OCI-LY3 (cell line): ENCODE measurements around the gene PABPN1.

Experiments used
- H2AFZ ChIP-seq: fragments of 200-600, 300-600 bp; shearing (Covaris generic); 2 replicates; pipeline ENCODE4 v1.6.0; 2014; ENCODE audit warnings: antibody characterized with exemption, low read depth, low read length
- H3K27ac ChIP-seq: fragments of 200-600, 300-600 bp; sonication (generic); 2 replicates; pipeline ENCODE4 v1.5.1; 2014; ENCODE audit warnings: mild to moderate bottlenecking, low read length, moderate library complexity, mixed read lengths
- H3K27me3 ChIP-seq: fragments of 200-600, 300-600 bp; sonication (generic); 2 replicates; pipeline ENCODE4 v1.6.1; 2014; ENCODE audit warnings: low read depth, low read length, mixed read lengths
- H3K36me3 ChIP-seq: fragments of 200-600, 300-600 bp; sonication (generic); replicated peaks from 2 replicates; pipeline ENCODE3; 2014; ENCODE audit warnings: low read depth, low read length, mixed read lengths
- H3K4me1 ChIP-seq: fragments of 300-600, 200-600 bp; sonication (generic); 2 replicates; pipeline ENCODE4 v1.6.1; 2014; ENCODE audit warnings: low read length, mixed read lengths
- H3K4me2 ChIP-seq: fragments of 200-600, 300-600 bp; sonication (generic); 2 replicates; pipeline ENCODE4 v1.6.1; 2014; ENCODE audit warnings: low read length, mixed read lengths
- H3K4me3 ChIP-seq: fragments of 300-600, 200-600 bp; sonication (generic); 2 replicates; pipeline ENCODE4 v1.5.1; 2014; ENCODE audit warnings: antibody characterized with exemption, mild to moderate bottlenecking, low read length, moderate library complexity
- H3K79me2 ChIP-seq: fragments of 300-600, 200-600 bp; shearing (Covaris generic); 2 replicates; pipeline ENCODE4 v1.6.1; 2014; ENCODE audit warnings: mild to moderate bottlenecking, low read length, mixed read lengths
- H3K9ac ChIP-seq: fragments of 300-600, 200-600 bp; shearing (Covaris generic); 2 replicates; pipeline ENCODE4 v1.6.0; 2014; ENCODE audit warnings: mild to moderate bottlenecking, low read length, moderate library complexity
- H3K9me3 ChIP-seq: fragments of 200-600, 300-600 bp; shearing (Covaris generic); 2 replicates; pipeline ENCODE4 v1.6.1; 2014; ENCODE audit warnings: low read length, mixed read lengths; ENCODE audit not compliant: insufficient read depth
- H4K20me1 ChIP-seq: fragments of 200-600, 300-600 bp; sonication (generic); 2 replicates; pipeline ENCODE4 v1.6.1; 2016; ENCODE audit warnings: low read length, mixed read lengths; ENCODE audit not compliant: insufficient read depth
- EZH2phosphoT487 ChIP-seq: fragments of 200-600 bp; shearing (Covaris generic); IDR thresholded peaks from 2 replicates; pipeline ENCODE4 v1.6.1; 2018; ENCODE audit warnings: antibody characterized with exemption, mixed run types, low read depth
- TF ChIP-seq, protein P1 (sequence below): fragments of 200-600, 300-600 bp; sonication (generic); IDR thresholded peaks from 2 replicates; pipeline ENCODE4 v1.5.1; 2014; ENCODE audit warnings: antibody characterized with exemption, low read length, low read depth

Gene PABPN1

DNA sequence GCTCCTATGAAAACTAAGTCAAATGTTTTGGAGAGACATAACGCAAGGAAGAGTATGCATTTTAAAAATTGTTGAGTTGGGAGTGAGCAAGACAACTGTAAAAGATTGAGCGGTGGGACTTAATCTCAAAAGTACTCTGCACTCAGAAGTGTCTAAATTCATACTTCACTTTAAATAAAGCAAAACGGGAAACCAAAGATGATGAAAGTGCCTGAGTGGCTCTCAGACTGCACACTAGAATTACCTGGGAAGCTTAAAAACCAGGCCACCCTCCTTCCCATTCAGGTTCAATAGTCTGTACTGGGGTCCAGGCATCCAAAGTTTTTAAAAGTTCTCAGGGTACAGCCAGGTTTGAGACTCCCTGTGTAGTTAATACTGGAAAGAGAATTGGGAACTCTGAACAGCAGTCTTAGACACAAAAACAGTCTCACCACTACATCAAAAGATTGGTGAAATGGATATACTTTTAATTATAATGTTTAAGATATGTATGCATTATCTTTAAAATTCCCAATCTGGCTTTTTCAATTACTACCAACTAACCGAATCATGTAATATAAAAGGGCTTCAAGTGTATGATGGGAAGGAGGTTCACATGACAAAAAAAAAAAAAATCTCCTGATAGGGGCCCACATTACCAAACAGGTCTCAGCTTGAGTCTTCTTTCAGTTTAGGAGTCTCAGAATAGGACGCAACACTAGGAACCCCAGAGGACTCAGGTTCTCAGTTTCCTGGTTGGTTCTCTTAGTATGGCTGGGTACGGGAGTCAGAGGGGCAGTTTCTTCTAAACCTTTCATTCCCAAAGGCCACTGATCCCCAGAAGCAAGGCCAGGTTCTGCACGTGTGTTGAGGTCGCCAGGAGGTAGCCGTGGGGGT, 36.4 kb upstream of the PABPN1 start:
- peaks cover 5% of the 10 kb centered on the region; the same call in 1 of the 2 replicates for H4K20me1 ChIP-seq
- H3K4me1 ChIP-seq, result peaks cover 12% of the 10 kb centered on the region
- H3K4me3 ChIP-seq, result peak overlapping the region; percentile 95
- H3K27ac ChIP-seq, result peak overlapping the region; percentile 63
- H3K4me2 ChIP-seq, result peak overlapping the region; percentile 77
- TF ChIP-seq, protein P1, sequence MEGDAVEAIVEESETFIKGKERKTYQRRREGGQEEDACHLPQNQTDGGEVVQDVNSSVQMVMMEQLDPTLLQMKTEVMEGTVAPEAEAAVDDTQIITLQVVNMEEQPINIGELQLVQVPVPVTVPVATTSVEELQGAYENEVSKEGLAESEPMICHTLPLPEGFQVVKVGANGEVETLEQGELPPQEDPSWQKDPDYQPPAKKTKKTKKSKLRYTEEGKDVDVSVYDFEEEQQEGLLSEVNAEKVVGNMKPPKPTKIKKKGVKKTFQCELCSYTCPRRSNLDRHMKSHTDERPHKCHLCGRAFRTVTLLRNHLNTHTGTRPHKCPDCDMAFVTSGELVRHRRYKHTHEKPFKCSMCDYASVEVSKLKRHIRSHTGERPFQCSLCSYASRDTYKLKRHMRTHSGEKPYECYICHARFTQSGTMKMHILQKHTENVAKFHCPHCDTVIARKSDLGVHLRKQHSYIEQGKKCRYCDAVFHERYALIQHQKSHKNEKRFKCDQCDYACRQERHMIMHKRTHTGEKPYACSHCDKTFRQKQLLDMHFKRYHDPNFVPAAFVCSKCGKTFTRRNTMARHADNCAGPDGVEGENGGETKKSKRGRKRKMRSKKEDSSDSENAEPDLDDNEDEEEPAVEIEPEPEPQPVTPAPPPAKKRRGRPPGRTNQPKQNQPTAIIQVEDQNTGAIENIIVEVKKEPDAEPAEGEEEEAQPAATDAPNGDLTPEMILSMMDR, result no peak
- no peak for TF ChIP-seq EZH2phosphoT487
- H3K9me3 ChIP-seq, result no peaks in the 10 kb centered on the region
- H3K36me3 ChIP-seq, result peaks cover 9% of the 10 kb centered on the region
- peak overlapping the region; percentile 60; the same call in 1 of the 2 replicates for H2AFZ ChIP-seq
- H3K79me2 ChIP-seq, result peaks cover 24% of the 10 kb centered on the region
- H3K9ac ChIP-seq, result peak overlapping the region; percentile 96
- H3K27me3 ChIP-seq, result no peaks in the 10 kb centered on the region

DNA sequence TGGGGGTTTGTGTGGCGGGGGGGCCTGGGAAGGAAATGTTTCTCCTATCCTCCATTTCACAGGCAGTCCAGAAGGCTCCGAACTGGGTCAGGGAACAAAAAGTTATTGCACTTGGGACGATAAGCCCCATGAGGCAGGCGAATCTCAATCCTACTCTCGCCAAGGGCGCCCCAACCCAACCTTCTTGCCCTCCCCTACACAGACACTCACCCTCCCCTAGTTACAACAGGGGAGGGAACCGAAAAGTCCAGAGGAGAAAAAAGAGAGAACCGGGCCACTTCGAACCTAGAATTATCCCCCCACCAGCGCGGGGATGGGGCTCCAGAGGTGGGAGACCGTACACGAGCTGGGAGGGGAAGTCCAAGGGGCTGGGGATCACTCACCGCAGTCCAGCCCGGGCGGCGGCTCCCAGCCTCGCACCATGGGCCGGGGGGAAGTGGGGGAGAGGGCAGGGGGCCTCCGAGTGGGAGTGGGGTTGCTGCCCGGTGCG, 35.7 kb upstream of the PABPN1 start:
- Histone ChIP-seq H2AFZ (peak overlapping the region; percentile 60; the same call in 1 of the 2 replicates), H3K4me3 (peak overlapping the region; percentile 95), H3K9me3 (no peaks in the 10 kb centered on the region), H3K27me3 (no peaks in the 10 kb centered on the region), H3K79me2 (peaks cover 24% of the 10 kb centered on the region), H3K9ac (peak overlapping the region; percentile 96), H3K36me3 (peaks cover 9% of the 10 kb centered on the region), H3K27ac (peak overlapping the region; percentile 63), H4K20me1 (peaks cover 5% of the 10 kb centered on the region; the same call in 1 of the 2 replicates), H3K4me2 (peak overlapping the region; percentile 77), H3K4me1 (peaks cover 12% of the 10 kb centered on the region)
- TF ChIP-seq EZH2phosphoT487, result no peak
- TF ChIP-seq, protein P1, result no peak

DNA sequence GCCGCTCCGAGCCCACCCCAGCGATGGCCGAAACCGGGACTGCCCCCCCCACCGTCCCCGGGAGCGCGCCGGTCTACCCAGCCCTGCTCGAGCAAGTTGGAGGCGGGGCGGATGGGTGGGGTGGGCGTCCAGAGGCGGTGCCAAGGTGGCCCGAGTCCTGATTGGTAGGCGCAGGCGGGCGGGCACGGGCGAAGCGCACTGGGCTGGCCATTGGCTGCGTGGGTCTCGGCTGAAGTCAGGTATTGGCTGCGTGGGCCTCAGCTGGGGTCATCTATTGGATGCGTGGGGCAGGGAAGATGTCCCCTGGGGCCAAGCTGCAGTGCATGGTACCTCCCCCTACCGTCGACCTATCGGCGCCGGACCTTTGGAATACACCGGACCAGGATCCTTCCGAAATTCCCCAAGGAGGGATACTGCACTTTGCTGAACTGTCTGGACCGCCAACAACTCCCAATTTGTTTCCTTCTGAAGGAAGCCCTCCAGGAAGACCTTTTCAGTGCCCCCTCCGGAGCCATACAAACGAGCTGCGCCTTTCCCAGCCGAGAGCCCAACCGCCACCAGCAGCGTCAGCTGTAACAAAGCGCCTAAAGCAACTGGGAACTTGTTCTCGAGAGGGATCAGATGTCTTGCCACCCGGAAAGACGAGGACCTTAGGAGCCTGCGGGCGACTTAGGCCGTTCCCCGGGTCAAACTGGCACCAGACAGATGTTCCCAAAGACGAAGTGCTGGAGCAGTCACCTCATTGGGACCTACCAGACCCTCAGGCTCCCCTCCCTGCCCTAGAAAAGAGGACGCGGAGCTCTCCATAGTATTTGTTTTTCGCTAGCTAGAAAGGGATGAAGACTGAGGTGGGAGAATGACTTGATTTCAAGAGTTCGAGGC, 35.0 kb upstream of the PABPN1 start, which contains the start of gene HOMEZ:
TSS of gene HOMEZ (minus strand) at position 113 of the 882 bp plus-strand sequence. CDS start 180 bp downstream, outside the sequence.
- H2AFZ ChIP-seq, result peak within 1 kb of the TSS; percentile 88
- H3K27me3 ChIP-seq, result no peaks in the 10 kb centered on the region
- peaks cover 2% of the 10 kb centered on the region; the same call in 1 of the 2 replicates for H4K20me1 ChIP-seq
- peaks cover 12% of the 10 kb centered on the region for H3K4me1 ChIP-seq
- peak within 1 kb of the TSS; percentile 86 for H3K4me2 ChIP-seq
- H3K9ac ChIP-seq, result peak within 1 kb of the TSS; percentile 96
- no peak for TF ChIP-seq EZH2phosphoT487
- TF ChIP-seq, protein P1, result no peak
- peaks cover 6% of the 10 kb centered on the region for H3K36me3 ChIP-seq
- peak within 1 kb of the TSS; percentile 95 for H3K4me3 ChIP-seq
- no peaks in the 10 kb centered on the region for H3K9me3 ChIP-seq
- H3K27ac ChIP-seq, result peak within 1 kb of the TSS; percentile 63
- peaks cover 24% of the 10 kb centered on the region for H3K79me2 ChIP-seq
